DND-41 (cell line): ENCODE measurements around the gene TRAF3IP1.
"Not testable (repeated sequence)": the region's sequence is repeated elsewhere in the genome, so short reads cannot be mapped to it uniquely, and the experiment has no call there.

Source experiments
- ATAC-seq: fragments of 200-7000 bp; cut with Tn5 transposase; 3 replicates; pipeline ENCODE4 v1.9.1; 2021; ENCODE audit warnings: low read depth; ENCODE audit not compliant: insufficient read depth
- DNase-seq: peaks from one replicate; pipeline ENCODE4 v3.0.0-alpha.2; 2020
- H2AFZ ChIP-seq: 2 replicates; pipeline ENCODE4 v1.6.0; 2012; ENCODE audit warnings: low read depth, low read length
- H3K27ac ChIP-seq: 2 replicates; pipeline ENCODE4 v1.5.1; 2012; ENCODE audit warnings: low read length, inconsistent platforms
- H3K27me3 ChIP-seq: fragments of 200-600 bp; sonication (generic); 2 replicates; pipeline ENCODE4 v1.6.0; 2012; ENCODE audit warnings: low read length, mild to moderate bottlenecking, inconsistent platforms; ENCODE audit not compliant: insufficient read depth, poor library complexity
- H3K36me3 ChIP-seq: 2 replicates; pipeline ENCODE4 v1.5.1; 2012; ENCODE audit warnings: low read length, inconsistent platforms; ENCODE audit not compliant: insufficient read depth
- H3K4me1 ChIP-seq: 2 replicates; pipeline ENCODE4 v1.5.1; 2012; ENCODE audit warnings: mild to moderate bottlenecking, low read length; ENCODE audit not compliant: insufficient read depth
- H3K4me2 ChIP-seq: 2 replicates; pipeline ENCODE4 v1.6.0; 2012; ENCODE audit warnings: mild to moderate bottlenecking, moderate library complexity, low read length, inconsistent platforms; ENCODE audit not compliant: insufficient read depth
- H3K4me3 ChIP-seq, 2 experiments: fragments of 200-600 bp in 1 of 2; shearing (Covaris generic) in 1 of 2; 2 replicates each; pipeline ENCODE4 v1.5.1; 2012 to 2016; ENCODE audit warnings: inconsistent platforms in 2 of 2, low read length in 2 of 2, mild to moderate bottlenecking in 2 of 2, low read depth in 1 of 2, moderate library complexity in 1 of 2
- H3K79me2 ChIP-seq: 2 replicates; pipeline ENCODE4 v1.6.0; 2012; ENCODE audit warnings: low read length, inconsistent platforms; ENCODE audit not compliant: insufficient read depth
- H3K9ac ChIP-seq: 2 replicates; pipeline ENCODE4 v1.6.0; 2012; ENCODE audit warnings: low read depth, mild to moderate bottlenecking, inconsistent platforms, low read length, moderate library complexity
- H3K9me3 ChIP-seq: 2 replicates; pipeline ENCODE4 v1.5.1; 2012; ENCODE audit warnings: low read length, moderate library complexity, mild to moderate bottlenecking, inconsistent platforms; ENCODE audit not compliant: insufficient read depth, severe bottlenecking
- H4K20me1 ChIP-seq: 2 replicates; pipeline ENCODE4 v1.6.0; 2012; ENCODE audit warnings: low read length; ENCODE audit not compliant: insufficient read depth
- EZH2 ChIP-seq: IDR thresholded peaks from 3 replicates; pipeline ENCODE4 v1.6.1; 2012; ENCODE audit warnings: borderline replicate concordance, low read depth, mild to moderate bottlenecking, moderate library complexity, low read length, inconsistent platforms; ENCODE audit not compliant: severe bottlenecking
- TF ChIP-seq, protein P1 (sequence below): IDR thresholded peaks from 2 replicates; pipeline ENCODE4 v1.5.1; 2012; ENCODE audit warnings: borderline replicate concordance, low read length, moderate library complexity, mild to moderate bottlenecking; ENCODE audit not compliant: poor library complexity, severe bottlenecking; ENCODE audit errors: extremely low read depth

Gene TRAF3IP1

DNA sequence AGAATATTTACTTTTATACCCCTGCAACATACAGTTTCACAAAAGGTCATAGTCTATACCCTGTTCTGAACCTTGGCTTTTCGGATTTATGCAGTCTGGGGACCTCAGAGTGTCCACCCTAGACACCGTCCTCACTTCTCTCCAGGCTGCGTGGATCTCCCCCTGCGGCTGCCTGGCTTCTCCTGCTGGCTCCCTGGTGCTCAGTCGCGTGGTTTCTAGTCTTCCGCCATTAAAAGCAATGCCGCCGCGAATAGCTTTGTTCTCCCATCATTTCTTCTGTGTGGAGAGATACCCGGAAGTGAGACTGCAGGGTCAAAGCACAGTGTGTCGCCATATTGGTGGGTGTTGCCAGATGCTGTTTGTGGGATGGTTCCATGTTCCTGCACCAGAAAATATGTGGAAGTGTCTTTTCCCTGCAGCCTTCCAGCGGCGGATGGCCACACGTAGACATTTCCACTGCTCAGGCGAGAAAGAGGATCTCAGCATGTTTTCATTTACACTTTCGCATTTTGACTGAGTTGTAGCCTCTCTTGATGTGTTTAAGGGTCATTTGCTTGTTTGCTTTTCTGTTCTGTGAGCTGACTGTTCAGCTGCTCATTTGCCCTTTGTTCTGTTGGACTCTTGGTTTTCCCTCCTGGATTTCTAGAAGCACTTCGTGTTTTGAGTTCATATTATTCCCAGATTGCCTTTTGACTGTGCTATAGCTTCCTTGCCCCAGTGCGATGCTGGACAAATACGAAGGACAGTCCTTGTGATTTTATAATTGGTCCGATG lies 83.5 kb downstream of the TRAF3IP1 start:
- Histone ChIP-seq H2AFZ (no peak overlapping the region), H3K27ac (no peak overlapping the region), H3K9ac (no peak overlapping the region), H4K20me1 (no peaks in the 10 kb centered on the region), H3K4me2 (no peak overlapping the region), H3K27me3 (no peaks in the 10 kb centered on the region), H3K9me3 (no peaks in the 10 kb centered on the region), H3K4me3 (no peak overlapping the region), H3K4me1 (no peaks in the 10 kb centered on the region), H3K36me3 (no peaks in the 10 kb centered on the region), H3K79me2 (no peaks in the 10 kb centered on the region)
- DNase-seq (no peak), ATAC-seq (no peak)
- TF ChIP-seq, protein P1, sequence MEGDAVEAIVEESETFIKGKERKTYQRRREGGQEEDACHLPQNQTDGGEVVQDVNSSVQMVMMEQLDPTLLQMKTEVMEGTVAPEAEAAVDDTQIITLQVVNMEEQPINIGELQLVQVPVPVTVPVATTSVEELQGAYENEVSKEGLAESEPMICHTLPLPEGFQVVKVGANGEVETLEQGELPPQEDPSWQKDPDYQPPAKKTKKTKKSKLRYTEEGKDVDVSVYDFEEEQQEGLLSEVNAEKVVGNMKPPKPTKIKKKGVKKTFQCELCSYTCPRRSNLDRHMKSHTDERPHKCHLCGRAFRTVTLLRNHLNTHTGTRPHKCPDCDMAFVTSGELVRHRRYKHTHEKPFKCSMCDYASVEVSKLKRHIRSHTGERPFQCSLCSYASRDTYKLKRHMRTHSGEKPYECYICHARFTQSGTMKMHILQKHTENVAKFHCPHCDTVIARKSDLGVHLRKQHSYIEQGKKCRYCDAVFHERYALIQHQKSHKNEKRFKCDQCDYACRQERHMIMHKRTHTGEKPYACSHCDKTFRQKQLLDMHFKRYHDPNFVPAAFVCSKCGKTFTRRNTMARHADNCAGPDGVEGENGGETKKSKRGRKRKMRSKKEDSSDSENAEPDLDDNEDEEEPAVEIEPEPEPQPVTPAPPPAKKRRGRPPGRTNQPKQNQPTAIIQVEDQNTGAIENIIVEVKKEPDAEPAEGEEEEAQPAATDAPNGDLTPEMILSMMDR, result no peak
- no peak for TF ChIP-seq EZH2

DNA sequence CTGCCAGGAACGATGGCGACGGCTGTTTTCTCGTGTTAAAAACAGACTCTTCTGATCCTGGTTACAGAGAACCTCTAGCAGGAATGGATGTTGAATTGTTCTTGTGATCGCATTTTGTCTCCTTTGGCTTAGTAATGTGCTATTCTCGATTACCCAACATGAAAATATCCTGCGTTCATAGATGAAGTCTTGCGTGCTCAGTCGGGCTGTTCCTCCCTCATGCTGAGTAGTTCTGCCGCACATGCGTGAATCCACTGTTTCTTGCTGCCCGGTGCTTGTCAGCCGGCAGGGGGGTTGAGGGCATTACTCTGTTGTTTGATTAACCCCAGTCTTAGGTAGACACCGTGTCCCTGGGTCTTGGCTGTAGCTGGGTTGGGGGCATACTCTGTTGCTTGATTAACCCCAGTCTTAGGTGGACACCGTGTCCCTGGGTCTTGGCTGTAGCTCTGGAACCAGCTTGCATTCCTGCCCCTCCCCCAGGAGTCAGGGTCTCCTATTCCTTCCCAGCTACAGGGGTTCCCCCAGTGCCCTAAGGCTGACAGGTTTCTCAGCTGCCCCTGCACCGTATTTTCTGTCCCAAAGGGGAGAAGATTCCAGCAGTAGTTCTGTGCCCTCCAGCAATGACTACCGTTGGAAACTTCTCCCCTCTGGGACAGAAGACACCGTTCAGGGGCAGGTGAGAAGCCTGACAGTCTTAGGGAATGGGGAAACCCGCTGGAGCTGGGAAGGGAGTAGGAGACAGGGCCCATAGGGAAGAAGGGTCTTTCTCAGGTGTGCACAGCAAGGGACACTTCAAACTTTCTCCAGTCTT lies 84.3 kb downstream of the TRAF3IP1 start:
- no peak for ATAC-seq
- no peak for DNase-seq

DNA sequence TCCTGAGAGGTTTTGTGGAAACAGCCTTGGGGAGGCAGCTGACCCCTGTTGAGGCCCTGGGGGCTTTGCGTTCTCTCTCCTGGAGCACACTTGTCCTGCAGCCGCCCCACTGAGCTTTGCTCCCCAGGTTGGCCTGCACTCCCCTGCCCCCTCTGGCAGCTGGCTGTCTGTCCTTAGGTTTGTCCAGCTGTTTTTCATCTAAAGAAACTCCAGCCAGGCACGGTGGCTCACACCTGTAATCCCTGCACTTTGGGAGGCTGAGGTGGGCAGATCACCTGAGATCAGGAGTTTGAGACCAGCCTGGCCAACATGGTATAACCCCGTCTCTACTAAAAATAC lies 84.9 kb downstream of the TRAF3IP1 start:
- not testable (repeated sequence) for H3K9me3 ChIP-seq, H3K27me3 ChIP-seq, H3K9ac ChIP-seq, H3K4me2 ChIP-seq, H3K79me2 ChIP-seq, H3K36me3 ChIP-seq, H3K4me1 ChIP-seq, H4K20me1 ChIP-seq, DNase-seq, H3K4me3 ChIP-seq, ATAC-seq, H3K27ac ChIP-seq, H2AFZ ChIP-seq

More for the DNA sequence above, 84.3 kb downstream of the TRAF3IP1 start:
- H3K9me3 ChIP-seq, result no peaks in the 10 kb centered on the region
- no peak overlapping the region for H3K9ac ChIP-seq
- no peak overlapping the region for H3K4me3 ChIP-seq
- no peaks in the 10 kb centered on the region for H3K36me3 ChIP-seq
- H3K27me3 ChIP-seq, result no peaks in the 10 kb centered on the region
- H3K27ac ChIP-seq, result no peak overlapping the region
- H3K4me1 ChIP-seq, result no peaks in the 10 kb centered on the region
- H2AFZ ChIP-seq, result no peak overlapping the region
- no peak for TF ChIP-seq EZH2
- TF ChIP-seq, protein P1, result no peak
- H3K79me2 ChIP-seq, result no peaks in the 10 kb centered on the region
- H4K20me1 ChIP-seq, result no peaks in the 10 kb centered on the region
- no peak overlapping the region for H3K4me2 ChIP-seq
